Body of pancreas (tissue), 4 donors: ENCODE results near the gene TPO.

Experiments
- CTCF ChIP-seq, 7 experiments: fragments of 450-650 bp in 4 of 7; fragments of 200-600 bp in 3 of 7; sonication (generic) in 3 of 7; IDR thresholded peaks; one replicate each; pipeline ENCODE4 v1.5.1; 2016 to 2019; ENCODE audit warnings: antibody characterized with exemption in 7 of 7
- POLR2A ChIP-seq, 3 donors: fragments of 450-650 bp; IDR thresholded peaks; one replicate each; pipeline ENCODE4 v1.6.1; 2016; ENCODE audit warnings: antibody characterized with exemption in 3 of 3, mild to moderate bottlenecking in 2 of 3

GRCh38 chr2:1546901-1547300, 133.6 kb downstream of the TPO start:
- TF ChIP-seq CTCF (IDR thresholded peaks at IDR 0.05) (no peak), POLR2A (IDR thresholded peaks at IDR 0.05) (no peak)
